Measurements from ENCODE around the gene CWC27.
"Not testable (repeated sequence)": the region's sequence is repeated elsewhere in the genome, so short reads cannot be mapped to it uniquely, and the experiment has no call there.

Gene CWC27

GRCh38 chr5:64789457-64789856 is 20.7 kb downstream of the CWC27 start:
- peak in 1 of 2 experiments; percentile 26 for DNase-seq (ENCODE audit: low read depth in 2 of 2)

GRCh38 chr5:64790210-64790609 is 21.5 kb downstream of the CWC27 start:
- no peak for DNase-seq (ENCODE audit: low read depth in 2 of 2)

GRCh38 chr5:64792469-64792868 is 23.7 kb downstream of the CWC27 start:
- no peak for DNase-seq (ENCODE audit: low read depth in 2 of 2)

- DNase-seq (ENCODE audit: low read depth in 2 of 2), result no peak
Measured at GRCh38 chr5:64794053-64794770, 25.5 kb downstream of the CWC27 start.

- no peak for DNase-seq (ENCODE audit: low read depth in 2 of 2)
Measured at GRCh38 chr5:64796301-64796700, 27.6 kb downstream of the CWC27 start.

- peak in 1 of 2 experiments; percentile 12 for DNase-seq (ENCODE audit: low read depth in 2 of 2)
Measured at GRCh38 chr5:64800926-64801325, 32.2 kb downstream of the CWC27 start.

- DNase-seq (ENCODE audit: low read depth in 2 of 2), result no peak
Measured at GRCh38 chr5:64806537-64806936, 37.8 kb downstream of the CWC27 start.

GRCh38 chr5:64807520-64807919 is 38.8 kb downstream of the CWC27 start:
- DNase-seq (ENCODE audit: low read depth in 2 of 2), result no peak

GRCh38 chr5:64811050-64811640 is 42.4 kb downstream of the CWC27 start:
- DNase-seq (ENCODE audit: low read depth in 2 of 2), result peak; percentile 37 to 42

- DNase-seq (ENCODE audit: low read depth in 2 of 2), result no peak
Measured at GRCh38 chr5:64814073-64814472, 45.3 kb downstream of the CWC27 start.

GRCh38 chr5:64818245-64818644 is 49.5 kb downstream of the CWC27 start:
- DNase-seq (ENCODE audit: low read depth in 2 of 2), result no peak

- DNase-seq (ENCODE audit: low read depth in 2 of 2), result not testable (repeated sequence)
Measured at GRCh38 chr5:64819345-64819744, 50.6 kb downstream of the CWC27 start.

GRCh38 chr5:64822320-64822719 is 53.6 kb downstream of the CWC27 start:
- no peak for DNase-seq (ENCODE audit: low read depth in 2 of 2)

- DNase-seq (ENCODE audit: low read depth in 2 of 2), result no peak
Measured at GRCh38 chr5:64826541-64826940, 57.8 kb downstream of the CWC27 start.

GRCh38 chr5:64827703-64828102 is 59.0 kb downstream of the CWC27 start:
- no peak for DNase-seq (ENCODE audit: low read depth in 2 of 2)

- not testable (repeated sequence) for DNase-seq (ENCODE audit: low read depth in 2 of 2)
Measured at GRCh38 chr5:64830650-64831049, 61.9 kb downstream of the CWC27 start.

GRCh38 chr5:64831996-64832395 is 63.3 kb downstream of the CWC27 start:
- DNase-seq (ENCODE audit: low read depth in 2 of 2), result no peak

GRCh38 chr5:64834037-64834436 is 65.3 kb downstream of the CWC27 start:
- DNase-seq (ENCODE audit: low read depth in 2 of 2), result no peak

GRCh38 chr5:64834611-64835010 is 65.9 kb downstream of the CWC27 start:
- DNase-seq (ENCODE audit: low read depth in 2 of 2), result no peak

GRCh38 chr5:64835266-64835665 is 66.5 kb downstream of the CWC27 start:
- DNase-seq (ENCODE audit: low read depth in 2 of 2), result no peak

- DNase-seq (ENCODE audit: low read depth in 2 of 2), result no peak
Measured at GRCh38 chr5:64836190-64836755, 67.5 kb downstream of the CWC27 start.

GRCh38 chr5:64836786-64837185 is 68.1 kb downstream of the CWC27 start:
- no peak for DNase-seq (ENCODE audit: low read depth in 2 of 2)

- DNase-seq (ENCODE audit: low read depth in 2 of 2), result no peak
Measured at GRCh38 chr5:64838376-64838775, 69.6 kb downstream of the CWC27 start.
